Measurements from ENCODE around the gene CASK.
"Not testable (repeated sequence)": the region's sequence is repeated elsewhere in the genome, so short reads cannot be mapped to it uniquely, and the experiment has no call there.

The CASK gene

DNA sequence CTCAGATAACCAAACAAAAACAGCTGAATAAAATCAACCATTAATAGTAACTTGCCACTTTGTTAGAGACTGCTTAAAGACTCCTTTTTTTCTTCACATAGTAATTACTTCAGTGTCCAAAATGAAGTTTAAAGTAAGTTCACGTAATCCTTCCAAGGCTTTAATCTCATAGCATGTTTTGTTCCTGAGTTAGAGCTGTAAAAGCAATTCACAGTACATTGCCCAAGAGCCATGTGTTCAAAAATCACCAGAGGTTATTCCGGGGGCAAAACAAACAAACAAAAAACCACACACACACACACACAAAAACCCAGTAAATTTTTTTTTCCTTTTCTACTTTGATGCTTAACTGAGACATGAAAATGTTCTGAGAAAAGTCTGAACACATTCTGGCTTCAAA is 193.3 kb downstream of the CASK start:
- no peak for DNase-seq (ENCODE audit: low read depth)

DNA sequence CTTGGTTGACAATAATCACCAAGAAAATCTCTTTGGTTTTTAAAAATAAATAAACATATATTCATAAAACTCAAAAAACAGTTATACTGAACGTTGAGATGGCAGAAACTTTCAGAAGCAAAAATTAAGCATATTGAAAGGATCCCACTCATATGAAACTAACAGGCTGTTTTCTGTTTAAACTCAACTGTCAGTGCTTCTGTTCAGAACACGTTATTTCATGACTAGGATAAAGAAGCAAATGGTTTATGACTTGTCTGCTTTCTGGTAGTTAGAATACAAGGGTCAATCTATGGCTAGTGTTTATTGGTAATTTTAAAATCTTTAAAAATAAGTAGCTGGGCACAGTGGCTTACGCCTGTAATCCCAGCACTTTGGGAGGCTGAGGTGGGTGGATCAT is 195.2 kb downstream of the CASK start:
- DNase-seq (ENCODE audit: low read depth), result no peak

DNA sequence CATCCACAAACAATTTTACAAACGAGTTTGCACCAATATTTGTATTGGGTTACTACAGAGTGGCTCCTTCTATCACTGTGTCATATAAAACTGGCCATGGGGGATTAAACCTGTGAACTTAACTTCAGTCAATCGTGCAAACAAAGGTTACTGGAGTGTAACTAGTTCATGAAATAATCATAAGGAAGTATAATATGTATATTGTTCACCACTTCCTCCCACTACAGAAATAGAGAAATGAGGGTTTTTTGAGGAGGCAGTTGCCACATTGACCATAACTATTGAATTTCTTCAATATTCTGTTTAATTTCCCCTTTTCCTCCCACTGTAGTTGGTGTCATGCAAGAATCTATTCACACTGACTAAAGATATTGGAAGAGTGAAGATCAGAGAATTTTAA is 199.5 kb downstream of the CASK start, which contains the start of gene GPR82:
Gene GPR82, plus strand, starts transcription at position 356 of the 400 bp plus-strand sequence. CDS start 2,846 bp downstream, outside the sequence.
- no peak for DNase-seq (ENCODE audit: low read depth)

DNA sequence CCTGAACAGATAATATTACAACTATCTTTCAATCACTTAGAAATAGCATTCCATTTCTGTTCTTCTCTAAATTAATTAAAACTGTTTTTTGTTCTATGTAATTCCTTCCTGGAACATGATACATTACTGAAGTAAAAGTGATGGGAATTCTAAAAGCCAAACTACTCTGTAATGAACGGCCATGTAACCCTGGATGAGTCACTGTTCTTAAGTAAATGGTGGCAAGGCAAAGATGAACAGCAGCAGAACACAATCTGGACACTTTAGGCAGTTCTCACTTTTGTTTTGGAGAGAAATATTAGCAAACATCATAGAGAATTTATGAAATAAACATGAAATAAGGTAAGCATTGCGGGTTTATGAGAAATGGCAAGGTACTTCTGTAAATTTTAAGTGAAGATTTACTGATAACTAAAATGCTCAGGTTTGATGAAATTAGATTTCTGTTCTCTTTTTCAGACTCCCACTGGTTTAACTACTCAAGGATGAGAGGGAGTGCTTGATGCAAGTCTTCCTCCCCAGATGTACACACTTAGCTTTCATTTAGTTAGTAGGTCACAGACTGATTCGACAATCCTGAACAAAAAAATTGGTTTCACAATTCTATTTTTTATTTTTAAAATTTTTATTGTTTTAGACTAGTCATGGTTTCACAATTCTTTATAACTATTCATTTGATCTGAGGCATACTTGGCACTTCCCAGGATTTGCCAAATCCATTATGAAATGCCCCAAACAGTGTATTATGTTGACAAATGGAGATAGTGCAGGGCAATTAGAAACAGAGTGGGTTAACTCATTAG is 200.3 kb downstream of the CASK start:
- DNase-seq (ENCODE audit: low read depth), result no peak

DNA sequence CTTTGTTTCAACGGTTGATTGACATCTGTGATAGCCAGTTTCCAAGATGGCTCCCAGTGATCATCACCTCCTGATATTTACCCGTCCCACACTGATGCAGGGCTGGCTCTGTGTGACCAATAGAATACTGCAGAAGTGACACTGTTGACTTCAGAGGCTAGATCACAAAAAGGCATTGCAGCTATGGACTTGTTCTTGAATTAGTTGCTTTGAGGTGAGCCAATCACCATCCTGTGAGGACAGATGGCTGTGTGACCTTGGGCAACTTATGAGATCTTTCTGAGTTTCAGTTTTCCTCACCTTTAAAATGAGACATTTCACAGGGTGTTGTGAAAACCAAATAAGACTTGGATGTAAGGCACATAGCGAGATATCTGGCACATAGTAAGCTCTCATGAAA is 201.1 kb downstream of the CASK start:
- no peak for DNase-seq (ENCODE audit: low read depth)

DNA sequence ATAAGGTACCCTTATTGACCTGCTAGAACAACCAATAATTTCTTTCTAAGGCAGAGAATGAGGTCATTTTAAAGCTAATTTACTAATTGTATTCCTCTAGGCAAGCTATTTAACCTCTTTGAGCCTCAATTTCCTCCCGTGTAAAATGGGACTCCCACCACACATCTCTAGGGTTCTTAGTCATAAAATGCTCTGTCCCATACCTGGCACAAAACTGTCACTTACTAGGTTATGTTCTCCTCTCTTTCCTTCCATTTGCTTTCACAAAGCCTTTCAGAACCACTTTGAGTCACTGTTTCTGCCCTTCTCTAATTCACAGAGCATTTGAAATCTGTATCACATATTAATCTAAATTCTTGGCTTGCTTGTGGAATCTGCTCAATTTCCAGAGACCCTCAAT is 201.8 kb downstream of the CASK start:
- DNase-seq (ENCODE audit: low read depth), result no peak

DNA sequence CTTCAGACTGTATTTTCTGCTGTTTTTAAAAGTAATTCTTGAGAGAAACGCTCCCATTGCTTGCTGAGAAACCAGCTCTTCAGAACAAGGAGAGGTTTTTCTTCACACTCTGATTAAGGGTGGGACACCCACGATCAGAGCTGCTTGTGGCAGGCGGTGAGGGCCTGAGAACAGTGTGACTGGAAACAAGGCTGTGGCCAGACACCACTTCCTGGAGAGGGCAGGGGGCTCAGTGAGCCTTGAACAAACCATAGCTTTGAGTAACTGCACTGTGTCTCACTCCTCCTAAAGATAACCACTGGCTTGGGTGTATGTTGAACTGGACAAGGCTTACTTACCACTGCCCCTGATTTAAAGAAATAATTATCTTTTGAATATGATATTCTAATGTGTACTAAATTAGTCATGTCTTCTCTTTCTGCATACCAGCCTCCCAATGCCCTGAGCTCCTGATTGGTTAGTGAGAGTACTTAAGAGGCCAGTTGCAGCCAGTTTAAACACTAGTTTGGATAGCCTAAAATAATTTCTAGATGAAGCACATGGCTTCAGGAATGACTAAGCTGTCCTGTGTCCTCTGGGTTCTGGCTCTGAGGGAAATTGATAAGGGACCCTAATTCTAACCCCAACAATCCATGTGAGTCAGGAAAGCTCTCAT is 203.1 kb downstream of the CASK start:
- DNase-seq (ENCODE audit: low read depth), result peak; percentile 19

DNA sequence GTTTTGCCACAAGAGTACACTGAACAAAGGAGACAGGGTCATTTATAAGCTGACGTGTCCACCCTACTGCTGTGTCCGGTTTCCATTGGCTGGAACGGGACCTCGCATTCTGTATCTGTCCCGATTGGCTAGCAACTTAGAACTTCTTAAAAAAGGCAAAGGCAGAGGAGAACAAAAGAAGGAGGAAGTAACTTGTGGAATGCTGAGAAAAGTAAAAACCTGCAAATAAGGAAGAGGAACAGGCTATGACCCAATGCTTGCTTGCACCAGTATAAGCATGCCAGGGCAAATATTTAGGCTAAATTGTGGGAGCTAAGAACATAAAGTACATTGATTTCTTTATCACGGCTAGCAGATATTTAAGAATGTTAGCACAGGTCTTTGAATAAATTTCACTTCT is 203.7 kb downstream of the CASK start:
- DNase-seq (ENCODE audit: low read depth), result not testable (repeated sequence)

DNA sequence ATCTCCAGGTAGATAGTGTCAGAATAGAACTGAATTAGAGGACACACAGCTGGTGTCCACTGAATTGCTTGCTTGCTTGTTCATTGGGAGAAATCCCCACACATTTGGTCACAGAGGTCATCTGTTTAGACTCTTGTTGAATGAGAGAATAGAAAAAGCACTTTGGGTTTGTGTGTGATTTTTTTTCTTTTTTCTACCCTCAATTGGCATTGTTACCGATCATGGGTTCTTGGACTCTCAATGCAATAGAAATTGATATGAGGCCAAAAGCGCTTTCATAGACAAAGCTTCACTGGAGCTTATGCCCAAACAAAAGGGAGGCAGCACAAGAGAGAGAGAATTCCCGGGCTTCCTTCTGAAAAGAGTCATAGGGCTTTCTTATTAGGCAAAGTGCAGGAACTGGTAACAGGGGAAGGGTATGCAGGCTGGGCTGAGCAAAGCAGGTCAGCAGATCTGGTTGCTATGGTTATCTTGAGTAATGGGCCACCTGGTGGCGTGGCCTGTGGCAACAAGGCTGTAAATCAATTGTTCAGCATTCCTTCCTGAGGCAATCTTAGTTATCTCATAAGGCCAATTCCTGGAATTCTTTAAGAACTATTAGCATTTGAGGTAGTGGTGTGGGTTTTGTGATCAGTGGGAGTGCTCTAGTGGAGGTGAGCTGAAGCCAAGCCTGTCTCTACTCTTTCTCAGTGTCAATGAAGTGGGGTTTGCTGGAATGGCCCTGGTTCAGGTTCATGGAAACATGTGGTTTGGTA is 204.7 kb downstream of the CASK start:
- DNase-seq (ENCODE audit: low read depth), result no peak

DNA sequence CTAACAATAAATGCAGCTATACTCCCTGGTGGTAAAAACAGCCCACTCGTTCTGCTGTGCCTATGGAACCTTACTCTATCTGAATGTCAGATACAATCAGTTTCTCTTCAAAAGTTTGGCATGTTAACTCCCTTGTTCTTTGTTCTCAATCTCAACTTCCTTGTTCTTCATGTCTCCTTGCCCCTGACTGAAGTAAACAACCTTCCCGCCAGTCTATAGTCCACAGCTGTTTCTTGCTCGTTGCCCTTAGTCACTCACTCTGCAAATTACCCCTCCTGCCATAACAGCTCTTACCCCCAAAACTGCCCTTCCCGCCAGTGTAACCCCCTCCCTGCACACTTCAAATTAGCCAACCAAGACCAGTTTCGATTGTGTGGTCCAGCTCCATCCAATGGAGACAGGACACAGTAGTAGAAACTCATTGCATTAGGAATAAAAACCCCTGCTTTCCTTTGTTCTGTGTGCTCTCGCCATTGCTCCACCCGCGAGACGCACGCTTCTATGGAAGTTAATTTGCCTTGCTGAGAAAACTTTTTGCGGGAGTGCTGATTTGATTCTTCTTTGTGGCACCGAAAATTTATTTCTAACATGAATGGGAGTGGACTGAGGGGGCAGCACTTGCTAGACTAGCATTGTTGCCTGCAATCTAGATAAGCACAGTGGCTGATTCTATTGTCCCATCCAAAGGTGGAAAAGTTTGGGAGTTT is 206.4 kb downstream of the CASK start:
- no peak for DNase-seq (ENCODE audit: low read depth)

DNA sequence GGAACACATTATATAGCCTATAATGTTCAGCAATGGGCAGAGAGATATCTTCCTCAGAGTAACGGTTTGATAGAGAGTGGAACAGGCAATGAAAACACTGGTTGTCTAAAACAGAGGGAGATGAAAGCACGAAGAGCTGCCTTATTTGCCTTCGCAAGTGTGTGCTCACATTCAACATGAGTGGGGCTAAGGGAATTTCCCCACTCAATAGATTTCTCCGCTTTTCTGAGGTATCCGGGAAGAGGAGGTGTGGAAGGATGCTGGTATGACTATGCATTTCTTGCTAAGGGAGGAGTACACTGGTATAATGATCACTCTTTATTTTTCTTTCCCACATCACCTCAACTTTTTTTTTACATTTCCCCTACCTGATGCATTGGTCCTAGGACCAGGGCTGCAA is 207.1 kb downstream of the CASK start:
- DNase-seq (ENCODE audit: low read depth), result no peak

DNA sequence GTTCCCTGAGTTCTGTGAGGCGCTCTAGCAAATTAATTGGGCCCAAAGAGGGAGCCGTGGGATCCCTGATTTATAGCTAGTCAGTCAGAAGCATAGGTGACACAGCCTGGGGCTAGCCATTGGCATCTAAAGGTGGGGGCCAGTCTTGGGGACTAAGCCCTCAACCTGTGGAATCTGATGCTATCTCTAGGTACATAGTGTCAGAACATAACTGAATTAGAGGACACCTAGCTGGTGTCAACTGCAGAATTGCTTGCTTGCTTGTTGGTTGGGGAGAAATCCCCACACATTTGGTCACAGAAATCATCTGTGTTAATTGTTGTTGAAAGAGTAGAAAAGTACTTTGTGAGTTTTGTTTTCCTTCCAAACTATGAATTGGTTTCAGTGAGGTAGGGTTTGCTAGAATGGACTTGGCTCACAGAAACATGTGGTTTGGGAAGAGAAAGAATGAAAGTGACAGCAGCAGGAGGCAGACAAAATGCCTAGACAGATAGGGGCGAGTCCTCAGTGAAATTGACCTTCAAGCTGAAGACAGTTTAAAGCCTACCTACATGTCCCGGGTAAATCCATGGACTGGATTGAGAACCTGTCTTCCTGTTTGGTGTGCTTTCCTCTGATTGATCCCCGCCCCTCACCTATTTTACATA is 212.2 kb downstream of the CASK start:
- no peak for DNase-seq (ENCODE audit: low read depth)

DNA sequence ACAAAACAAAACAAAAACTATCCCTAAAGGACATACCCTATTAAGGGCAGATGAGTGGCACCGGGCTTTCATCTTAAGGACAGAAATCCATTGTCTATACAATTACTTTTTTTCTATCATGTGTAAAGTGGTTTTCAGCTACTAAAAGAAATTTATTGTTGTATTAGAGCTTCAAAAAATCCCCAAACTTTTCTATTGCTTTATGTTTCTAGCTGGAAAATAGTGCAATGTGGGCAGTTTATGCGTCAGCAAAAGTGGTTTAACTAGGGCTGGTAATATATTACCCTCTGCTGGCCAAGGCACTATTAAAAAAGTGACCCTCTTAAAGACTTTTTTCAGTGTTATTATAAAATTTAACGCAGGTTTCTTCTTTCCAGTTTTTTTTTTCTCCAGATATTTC is 214.9 kb downstream of the CASK start:
- no peak for DNase-seq (ENCODE audit: low read depth)

DNA sequence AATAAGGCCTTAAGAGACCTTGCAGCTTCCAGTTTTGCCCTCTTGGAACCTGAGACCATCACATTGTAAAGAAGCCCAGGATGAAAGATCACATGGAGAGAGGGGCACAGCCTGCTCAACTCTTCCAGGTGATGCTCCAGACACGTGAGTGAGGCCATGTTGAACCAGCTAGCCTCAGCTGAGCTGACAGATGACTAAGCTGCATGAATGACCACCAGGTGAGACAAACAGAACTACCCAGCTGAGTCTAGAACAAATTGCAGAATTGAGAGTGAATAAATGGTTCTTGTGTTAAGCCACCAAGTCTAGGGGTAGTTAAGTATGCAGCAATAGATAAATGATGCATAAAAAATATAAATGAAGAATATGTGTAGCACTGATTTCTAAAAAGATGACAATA is 216.1 kb downstream of the CASK start:
- no peak for DNase-seq (ENCODE audit: low read depth)

DNA sequence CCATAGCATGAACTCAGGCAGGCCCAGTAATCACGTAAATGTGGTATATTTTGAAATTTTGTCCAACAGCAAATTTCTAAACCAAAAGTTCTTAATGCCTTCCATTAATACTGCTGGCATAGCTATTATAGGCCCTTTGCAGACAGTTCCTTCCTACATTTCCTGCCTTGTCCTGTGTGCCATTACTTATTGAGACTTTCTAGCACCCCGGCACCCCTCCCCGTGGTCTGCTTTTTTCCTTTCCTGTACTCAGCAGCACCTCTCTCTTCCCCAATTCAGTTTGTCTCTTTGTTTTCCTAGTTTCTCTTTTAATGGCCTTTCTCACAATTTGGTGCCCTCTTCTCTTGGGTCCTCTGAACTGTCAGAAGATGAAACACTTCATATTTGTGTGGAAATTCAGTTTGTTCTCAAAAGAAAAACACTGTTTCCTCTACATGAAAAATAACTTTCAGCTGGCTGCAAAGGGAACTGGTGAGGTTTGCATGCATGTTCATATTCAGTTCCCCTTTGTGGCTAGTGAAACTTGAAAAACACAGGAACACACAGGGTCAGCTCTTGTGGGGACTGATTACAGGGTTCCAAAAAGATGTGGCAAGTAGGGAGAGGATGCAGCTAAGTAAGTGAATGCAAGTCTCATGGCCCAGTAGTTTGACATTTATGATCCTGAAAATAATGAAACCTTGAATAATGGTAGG is 217.5 kb downstream of the CASK start:
- no peak for DNase-seq (ENCODE audit: low read depth)

DNA sequence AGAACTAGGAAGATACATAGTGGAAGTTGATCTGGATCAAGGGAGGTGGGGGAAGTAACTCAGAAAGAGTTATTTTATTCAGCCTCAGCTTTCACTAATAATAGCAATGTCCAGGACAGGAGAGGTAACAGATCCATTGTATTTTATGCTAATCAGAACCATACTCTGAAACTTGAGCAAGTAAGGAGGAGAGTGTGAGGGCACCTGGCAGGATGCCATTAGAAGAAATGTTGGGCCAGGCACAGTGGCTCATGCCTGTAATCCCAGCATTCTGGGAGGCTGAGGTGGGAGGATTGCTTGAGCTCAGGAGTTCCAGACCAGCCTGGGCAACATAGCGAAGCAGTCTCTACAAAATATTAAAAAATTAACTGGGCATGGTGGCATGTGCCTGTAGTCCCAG is 218.3 kb downstream of the CASK start:
- DNase-seq (ENCODE audit: low read depth), result no peak

DNA sequence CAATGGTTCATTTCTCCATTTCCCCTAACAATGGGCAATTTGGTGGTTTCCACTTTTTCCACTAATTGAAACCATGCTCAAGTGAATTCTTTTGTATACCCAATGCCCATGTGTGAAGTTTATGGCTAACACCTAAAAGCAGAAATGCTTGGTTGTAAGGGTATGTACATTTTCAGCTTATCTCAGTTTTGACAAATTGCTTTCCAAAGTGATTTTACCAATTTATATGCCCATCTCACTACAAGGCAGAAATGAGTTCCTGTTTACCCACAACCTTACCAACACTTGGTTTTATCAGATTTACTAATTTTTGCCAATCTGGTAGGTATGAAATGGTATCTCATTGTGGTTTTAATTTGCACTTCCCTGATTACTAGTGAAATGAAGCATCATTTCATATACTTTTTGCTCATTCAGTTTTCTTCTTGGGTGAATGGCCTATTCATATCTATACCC is 219.8 kb downstream of the CASK start:
- DNase-seq (ENCODE audit: low read depth), result no peak

DNA sequence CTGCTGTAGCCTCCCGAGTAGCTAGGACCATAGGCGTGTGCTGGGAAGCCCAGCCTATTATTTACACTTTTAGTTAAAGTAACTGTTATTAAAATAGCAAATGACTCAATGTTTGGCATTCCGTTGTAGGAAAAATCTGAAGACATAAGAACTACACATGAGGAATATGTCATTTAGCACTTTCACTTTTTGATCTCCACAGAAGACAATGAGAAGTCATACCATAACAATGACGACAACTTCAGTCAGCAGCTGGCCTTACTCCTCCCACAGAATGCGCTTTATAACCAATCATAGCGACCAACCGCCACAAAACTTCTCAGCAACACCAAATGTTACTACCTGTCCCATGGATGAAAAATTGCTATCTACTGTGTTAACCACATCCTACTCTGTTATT is 227.9 kb downstream of the CASK start:
- peak; percentile 2 for DNase-seq (ENCODE audit: low read depth)

DNA sequence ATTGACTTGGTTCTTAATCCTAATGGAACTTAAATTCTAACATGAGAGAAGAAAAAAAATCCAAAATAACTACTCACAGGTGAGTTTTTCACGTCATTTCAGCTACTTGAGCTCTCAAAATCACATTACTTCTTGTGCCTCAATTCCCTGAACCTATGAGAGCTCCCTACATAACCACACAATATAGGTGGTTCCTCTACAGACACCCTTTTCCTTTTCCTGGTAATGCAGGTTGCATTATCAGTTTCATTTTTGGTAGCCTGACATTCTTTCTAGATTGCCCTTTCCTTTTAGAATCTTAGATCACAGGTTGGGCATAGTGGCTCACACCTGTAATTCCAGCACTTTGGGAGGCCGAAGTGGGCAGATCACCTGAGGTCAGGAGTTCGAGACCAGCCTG is 230.3 kb downstream of the CASK start:
- no peak for DNase-seq (ENCODE audit: low read depth)

DNA sequence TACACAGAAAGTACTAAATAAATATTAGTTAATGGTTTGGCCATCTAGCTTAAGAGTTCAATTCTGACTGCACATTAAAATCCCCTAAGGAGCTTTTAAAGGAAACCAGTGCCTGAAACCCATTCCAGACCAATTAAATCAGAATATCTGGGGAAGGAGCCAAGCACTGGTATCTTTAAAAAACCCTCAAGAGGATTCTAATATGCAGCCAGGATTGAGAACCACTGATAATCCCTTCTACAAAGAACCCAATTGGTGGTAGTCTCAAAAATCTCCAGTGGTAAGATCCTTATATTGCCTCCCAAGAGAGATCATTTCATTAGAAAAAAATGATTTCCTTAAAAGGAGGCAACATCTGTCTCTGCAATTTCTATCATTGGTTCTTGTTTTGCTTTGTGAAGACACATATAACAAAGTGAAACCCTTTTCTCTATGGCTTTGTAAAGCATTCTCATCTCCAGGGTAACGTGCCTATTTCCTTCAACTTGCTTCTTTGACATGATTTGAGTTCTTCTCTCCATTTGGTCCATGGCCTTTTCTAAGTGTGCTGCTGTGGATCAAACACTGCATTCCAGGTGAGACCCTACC is 231.1 kb downstream of the CASK start:
- DNase-seq (ENCODE audit: low read depth), result no peak

DNA sequence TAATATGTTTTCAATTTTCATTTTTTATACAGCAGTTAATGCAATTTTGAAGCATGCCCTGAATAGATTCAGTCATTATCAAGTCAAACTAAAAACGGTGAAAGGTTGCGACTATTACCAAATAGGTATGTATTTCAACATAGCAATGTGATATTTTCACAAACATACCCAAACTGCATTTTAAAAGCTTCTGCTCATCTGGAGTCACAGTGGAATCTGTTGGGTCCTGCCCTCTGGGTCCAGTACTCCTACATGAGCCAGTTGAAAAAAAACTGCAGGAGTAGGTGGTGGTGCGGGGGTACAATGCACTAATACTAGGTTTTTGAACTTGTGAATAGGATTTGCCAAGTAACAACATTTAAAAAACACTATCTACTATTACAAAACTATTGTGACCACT is 233.6 kb downstream of the CASK start:
- DNase-seq (ENCODE audit: low read depth), result no peak

Data from activated T-helper 9 cell treated with anti-CD3 and anti-CD28 coated beads, Interleukin-2, amount 50 U/mL, for 16 hours (primary cell).